GM21529 (cell line): ENCODE results near the gene MOV10.

Source experiments
- ATAC-seq: cut with Tn5 transposase; IDR thresholded peaks from one replicate; pipeline ENCODE4 v1.9.1; 2021; ENCODE audit not compliant: unreplicated experiment

MOV10 gene

GRCh38 chr1:112673592-112674439, 643 bp upstream of the MOV10 start:
- no peak for ATAC-seq

- ATAC-seq: peak; percentile 38
These were observed 698 bp downstream of the MOV10 start for GRCh38 chr1:112674986-112675727.

DNA sequence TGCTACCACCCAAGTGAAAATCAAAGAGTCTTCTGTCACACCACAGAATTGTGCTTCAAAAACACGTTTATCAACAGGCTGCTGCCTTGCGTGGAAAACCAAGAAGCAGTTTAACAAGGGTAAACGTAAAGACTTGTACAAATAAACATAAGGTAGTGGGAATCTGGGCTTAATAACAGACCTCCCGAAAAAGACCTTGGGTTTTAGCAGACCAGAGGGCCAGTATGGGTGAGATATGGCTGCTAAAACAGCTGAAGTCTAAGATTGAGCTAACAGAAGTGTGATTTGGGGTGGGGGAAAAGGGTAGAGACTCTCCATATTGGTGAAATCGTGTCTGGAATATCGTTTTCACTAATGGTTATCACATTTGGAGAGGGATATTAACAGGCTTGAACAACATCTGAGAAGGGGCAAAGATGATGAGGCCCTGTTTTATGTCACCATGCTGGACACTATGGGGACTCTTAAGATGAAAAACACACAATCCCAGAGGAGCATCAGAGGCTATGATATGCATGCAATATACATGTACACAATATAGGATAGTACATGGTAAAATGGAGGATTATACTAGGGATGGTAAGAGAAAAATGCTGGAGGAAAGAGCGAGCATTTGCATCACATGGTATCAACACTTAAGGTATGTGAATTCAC, 1.4 kb downstream of the MOV10 start:
- no peak for ATAC-seq

DNA sequence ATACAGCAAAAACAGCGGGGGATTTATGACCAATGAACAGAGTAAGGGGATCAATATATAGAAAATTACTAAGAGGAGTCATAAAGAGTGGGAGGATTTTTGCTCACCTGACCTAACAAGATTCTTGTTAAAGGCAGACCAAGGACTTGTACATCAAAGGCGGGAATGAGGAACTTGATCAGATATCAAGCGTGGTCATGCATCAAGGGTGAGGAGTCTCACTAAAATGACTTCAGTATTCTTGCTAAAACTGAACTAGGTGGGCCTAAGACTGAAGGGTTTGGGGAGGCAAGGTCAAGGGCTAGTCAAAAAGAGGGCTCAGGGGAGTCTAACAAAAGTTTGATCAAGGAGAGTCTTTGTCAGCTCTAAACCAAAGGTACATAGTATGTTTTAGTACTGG, 2.1 kb downstream of the MOV10 start:
- no peak for ATAC-seq

DNA sequence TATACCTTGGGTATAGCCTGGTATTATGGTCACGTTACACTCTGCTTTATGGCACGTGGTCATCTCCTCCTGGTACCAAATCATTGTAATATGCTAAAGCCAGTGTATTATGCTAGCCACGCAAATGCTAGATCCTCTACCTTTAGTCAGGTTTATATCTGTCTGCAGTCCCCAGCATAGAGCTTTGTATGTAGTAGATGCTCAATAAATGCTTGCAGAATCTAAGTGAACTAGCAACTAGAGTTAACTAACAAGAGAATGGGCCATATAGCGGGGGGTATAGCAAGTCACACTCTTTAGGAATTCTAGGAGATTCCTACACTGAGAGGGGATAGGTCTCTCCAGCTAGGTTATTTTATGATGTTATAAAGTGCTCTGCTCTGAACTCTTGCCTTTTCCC, 3.0 kb downstream of the MOV10 start:
- ATAC-seq: no peak

DNA sequence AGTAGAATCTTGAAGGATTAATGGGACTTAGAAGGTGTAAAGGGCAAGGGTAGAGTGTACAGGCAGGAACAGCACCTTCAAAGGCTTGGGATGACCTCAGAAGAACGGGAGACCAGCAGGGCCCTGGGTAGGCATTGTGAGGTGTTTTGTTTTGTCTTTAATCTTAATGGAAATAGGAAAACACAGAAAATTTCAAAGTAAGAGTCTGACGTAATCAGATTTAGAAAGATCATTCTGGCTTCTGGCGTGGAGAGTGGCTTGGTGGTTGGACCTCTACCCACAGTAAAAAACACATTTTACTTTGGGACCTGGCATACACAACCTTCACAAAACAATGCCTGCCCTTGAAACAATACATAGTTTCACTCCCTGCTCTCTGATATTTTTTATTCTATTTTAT, 4.1 kb downstream of the MOV10 start:
- no peak for ATAC-seq

DNA sequence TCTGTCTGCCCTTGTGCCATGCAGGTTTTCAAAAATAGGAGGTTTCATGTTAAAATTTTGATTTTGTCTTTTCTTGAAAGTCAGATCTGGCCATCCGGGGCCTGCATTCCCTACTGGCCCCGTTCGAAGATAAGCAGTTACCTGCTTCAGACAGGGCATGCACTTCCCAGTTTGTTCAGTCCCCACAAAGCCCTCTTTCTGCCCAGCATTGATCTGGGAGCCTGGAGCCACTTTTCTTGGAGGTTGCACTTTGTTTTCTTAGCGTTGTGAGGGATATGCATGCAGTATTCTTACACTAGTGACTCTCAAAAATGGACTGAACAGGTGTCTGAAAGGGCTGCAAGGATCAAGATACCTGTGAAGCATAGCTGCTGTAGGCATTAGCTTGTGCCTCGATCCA, 11.5 kb downstream of the MOV10 start:
- ATAC-seq: no peak

GRCh38 chr1:112686417-112686816, 12.0 kb downstream of the MOV10 start:
- no peak for ATAC-seq

GRCh38 chr1:112686835-112687234, 12.4 kb downstream of the MOV10 start:
- no peak for ATAC-seq

- ATAC-seq: no peak
These were observed 12.9 kb downstream of the MOV10 start for GRCh38 chr1:112687361-112687760.

GRCh38 chr1:112687785-112688496, 13.5 kb downstream of the MOV10 start:
- ATAC-seq: no peak

DNA sequence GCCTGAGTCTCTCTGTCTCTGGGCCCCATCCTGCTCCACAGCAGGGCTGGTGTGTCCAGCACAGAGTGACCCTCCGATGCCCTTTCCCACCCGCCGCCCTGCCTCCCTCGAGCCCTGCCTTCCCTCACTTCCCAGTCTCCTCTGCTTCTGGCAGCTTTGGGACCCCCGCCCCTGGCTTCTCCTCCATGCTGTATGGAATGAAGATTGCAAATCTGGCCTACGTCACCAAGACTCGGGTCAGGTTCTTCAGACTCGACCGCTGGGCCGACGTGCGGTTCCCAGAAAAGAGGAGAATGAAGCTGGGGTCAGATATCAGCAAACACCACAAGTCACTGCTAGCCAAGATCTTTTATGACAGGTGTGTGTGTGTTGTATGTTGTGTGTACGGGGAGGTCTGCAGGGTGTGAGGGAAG, 14.3 kb downstream of the MOV10 start:
- ATAC-seq: no peak

DNA sequence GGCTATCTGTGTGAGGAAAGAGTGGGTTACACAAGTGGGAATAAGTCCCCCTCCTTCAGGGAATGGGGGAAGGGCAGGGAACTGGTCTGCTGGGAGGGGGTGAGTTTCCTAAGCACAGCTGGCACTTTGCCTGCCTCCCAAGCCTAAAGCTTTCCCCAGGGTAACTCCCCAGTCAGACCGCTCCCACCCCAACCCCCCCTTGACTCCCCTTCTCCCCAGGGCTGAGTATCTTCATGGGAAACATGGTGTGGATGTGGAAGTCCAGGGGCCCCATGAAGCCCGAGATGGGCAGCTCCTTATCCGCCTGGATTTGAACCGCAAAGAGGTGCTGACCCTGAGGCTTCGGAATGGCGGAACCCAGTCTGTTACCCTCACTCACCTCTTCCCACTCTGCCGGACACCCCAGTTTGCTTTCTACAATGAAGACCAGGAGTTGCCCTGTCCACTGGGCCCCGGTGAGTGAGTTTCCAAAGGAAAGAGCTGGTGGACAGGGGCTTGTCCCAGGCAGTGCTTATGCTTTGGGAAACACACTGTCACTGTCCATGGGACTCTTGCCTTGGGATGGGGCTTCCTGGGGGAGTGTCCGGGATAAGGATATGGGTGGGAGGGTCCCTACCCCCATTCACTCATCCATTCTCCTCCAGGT, 14.9 kb downstream of the MOV10 start:
- no peak for ATAC-seq

DNA sequence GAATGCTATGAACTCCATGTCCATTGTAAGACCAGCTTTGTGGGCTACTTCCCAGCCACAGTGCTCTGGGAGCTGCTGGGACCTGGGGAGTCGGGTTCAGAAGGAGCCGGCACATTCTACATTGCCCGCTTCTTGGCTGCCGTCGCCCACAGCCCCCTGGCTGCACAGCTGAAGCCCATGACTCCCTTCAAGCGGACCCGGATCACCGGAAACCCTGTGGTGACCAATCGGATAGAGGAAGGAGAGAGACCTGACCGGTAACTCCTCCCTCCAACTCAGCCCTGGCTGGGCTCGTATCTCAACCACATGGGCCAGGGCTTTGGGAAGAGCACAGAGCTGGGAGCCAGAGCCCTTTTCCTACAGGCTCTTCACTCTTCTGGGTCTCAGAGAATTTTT, 15.4 kb downstream of the MOV10 start:
- no peak for ATAC-seq

DNA sequence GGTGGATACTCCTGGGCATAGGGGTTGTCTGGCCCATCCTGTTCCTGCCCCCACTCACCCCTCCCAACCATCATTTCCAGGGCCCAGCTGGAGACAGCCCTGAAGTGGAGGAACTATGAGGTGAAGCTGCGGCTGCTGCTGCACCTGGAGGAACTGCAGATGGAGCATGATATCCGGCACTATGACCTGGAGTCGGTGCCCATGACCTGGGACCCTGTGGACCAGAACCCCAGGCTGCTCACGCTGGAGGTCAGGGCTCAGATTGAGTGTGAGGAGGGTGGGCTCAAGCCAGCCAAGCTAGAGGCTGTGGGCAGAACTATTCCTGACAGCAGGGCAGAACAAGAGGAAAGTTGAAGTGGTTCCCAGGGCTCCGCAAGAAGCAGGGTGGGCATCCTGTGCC, 18.2 kb downstream of the MOV10 start:
- ATAC-seq: no peak

DNA sequence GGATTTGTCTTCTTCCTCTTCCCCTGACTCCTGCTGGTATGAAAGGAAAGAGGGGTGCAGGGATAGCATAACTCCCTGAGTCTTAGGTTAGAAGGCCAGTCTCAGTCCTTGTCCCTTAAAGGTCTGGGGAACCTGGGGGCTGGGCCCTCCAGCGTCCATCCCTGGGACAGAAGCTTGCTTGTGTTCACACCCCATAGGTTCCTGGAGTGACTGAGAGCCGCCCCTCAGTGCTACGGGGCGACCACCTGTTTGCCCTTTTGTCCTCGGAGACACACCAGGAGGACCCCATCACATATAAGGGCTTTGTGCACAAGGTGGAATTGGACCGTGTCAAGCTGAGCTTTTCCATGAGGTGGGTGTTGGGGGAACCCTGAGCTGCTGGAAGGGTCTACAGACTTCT, 19.4 kb downstream of the MOV10 start:
- ATAC-seq: no peak

DNA sequence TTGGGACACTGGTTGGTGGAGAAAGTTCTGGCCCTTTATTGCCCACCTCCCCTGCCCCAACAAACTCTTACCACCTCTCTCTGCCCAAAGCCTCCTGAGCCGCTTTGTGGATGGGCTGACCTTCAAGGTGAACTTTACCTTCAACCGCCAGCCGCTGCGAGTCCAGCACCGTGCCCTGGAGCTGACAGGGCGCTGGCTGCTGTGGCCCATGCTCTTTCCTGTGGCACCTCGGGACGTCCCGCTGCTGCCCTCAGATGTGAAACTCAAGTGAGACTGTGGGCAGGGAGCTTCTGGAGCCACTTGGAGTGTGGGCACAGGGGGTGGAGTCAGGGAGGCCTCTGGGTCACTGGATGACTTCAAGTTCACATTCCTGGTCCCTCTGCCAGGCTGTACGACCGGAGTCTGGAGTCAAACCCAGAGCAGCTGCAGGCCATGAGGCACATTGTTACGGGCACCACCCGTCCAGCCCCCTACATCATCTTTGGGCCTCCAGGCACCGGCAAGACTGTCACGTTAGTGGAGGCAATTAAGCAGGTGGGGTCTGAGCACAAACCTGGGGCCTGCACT, 20.0 kb downstream of the MOV10 start:
- ATAC-seq: no peak

DNA sequence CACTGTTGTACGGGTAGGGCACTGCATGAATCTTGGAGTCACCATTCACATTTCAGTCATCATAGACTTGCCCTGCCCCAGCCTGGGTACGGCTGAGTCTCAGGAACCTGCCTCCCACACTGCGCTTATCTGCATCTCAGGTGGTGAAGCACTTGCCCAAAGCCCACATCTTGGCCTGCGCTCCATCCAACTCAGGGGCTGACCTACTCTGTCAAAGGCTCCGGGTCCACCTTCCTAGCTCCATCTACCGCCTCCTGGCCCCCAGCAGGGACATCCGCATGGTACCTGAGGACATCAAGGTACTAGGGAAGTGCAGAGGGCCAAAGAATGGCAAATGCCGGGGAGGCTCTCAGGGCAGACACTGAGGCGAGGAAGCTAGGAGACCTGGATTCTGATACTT, 20.8 kb downstream of the MOV10 start:
- ATAC-seq: no peak

- ATAC-seq: no peak
These were observed 22.3 kb downstream of the MOV10 start for GRCh38 chr1:112696578-112697314.

DNA sequence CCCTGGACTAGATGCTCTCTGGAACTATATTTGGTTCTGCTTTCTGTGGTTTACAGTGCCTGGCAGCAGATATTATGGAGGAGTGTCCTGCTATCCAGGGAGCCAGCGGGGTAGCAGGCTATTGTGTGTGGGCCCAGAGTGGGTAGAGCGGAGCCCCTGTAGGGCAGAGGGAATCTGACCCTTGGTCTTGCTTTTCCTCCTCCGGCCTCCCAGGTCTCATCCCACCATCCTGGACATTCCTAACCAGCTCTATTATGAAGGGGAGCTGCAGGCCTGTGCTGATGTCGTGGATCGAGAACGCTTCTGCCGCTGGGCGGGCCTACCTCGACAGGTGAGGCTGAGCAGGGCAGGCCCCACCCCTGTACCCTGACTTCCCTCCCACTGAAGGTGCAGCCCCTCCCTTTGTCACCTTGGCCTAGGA, 23.3 kb downstream of the MOV10 start:
- no peak for ATAC-seq
